Ovary (tissue), 9 donors: ENCODE results near the gene TOP3B. TPM values are rescaled to one million over a fixed set of nuclear protein-coding genes. Genes with fewer than 3 reads are reported as not detected.

Experiments used
- DNase-seq, 5 donors: peaks; one replicate each; pipeline ENCODE4 v3.0.0-alpha.2; 2019 to 2020
- H3K27ac ChIP-seq, 2 donors: fragments of 200-600 bp; one replicate each; pipeline versions ENCODE4 v1.5.1 to v1.8.0; 2019 to 2022
- H3K27me3 ChIP-seq: fragments of 200-600 bp; one replicate; pipeline ENCODE4 v1.8.0; 2022
- H3K36me3 ChIP-seq: fragments of 200-600 bp; sonication (generic); one replicate; pipeline ENCODE4 v1.5.1; 2019
- H3K4me1 ChIP-seq: one replicate; pipeline ENCODE4 v1.8.1; 2013; ENCODE audit warnings: mild to moderate bottlenecking, moderate library complexity; ENCODE audit not compliant: insufficient read depth
- H3K4me3 ChIP-seq: fragments of 200-600 bp; sonication (generic); one replicate; pipeline ENCODE4 v1.5.1; 2017
- H3K9me3 ChIP-seq, 2 donors: fragments of 200-600 bp in 1 of 2; sonication (generic) in 1 of 2; one replicate each; pipeline versions ENCODE4 v1.5.1 to v1.8.1; 2013 to 2019; ENCODE audit warnings: mild to moderate bottlenecking in 1 of 2, moderate library complexity in 1 of 2
- CTCF ChIP-seq, 3 donors: fragments of 450-650 bp in 2 of 3; fragments of 200-600 bp in 1 of 3; IDR thresholded peaks; one replicate each; pipeline versions ENCODE4 v1.5.1 to v1.8.0; 2016 to 2022; ENCODE audit warnings: antibody characterized with exemption in 3 of 3, mild to moderate bottlenecking in 1 of 3
- EP300 ChIP-seq: sonication (generic); formaldehyde crosslinking; IDR thresholded peaks from one replicate; pipeline ENCODE4 v1.6.1; 2017; ENCODE audit warnings: antibody characterized with exemption
- POLR2A ChIP-seq: fragments of 450-650 bp; IDR thresholded peaks from one replicate; pipeline ENCODE4 v1.6.1; 2017; ENCODE audit warnings: antibody characterized with exemption, mild to moderate bottlenecking, moderate library complexity
- WGBS, 3 donors: extraction: QIAGEN DNeasy Blood & Tissue Kit in 1 of 3; methylation state at CpG; one replicate each; pipeline versions ENCODE4 v1.1.5 to v1.1.7; 2013 to 2017; 5-methylcytosine and 5-hydroxymethylcytosine counted together
- intact Hi-C, 4 donors: fragments of 100-400 bp; cut with DNase I; formaldehyde crosslinking; loops; one replicate each; pipeline versions ENCODE4 v1.11.0 to v1.15.1; 2022 to 2023
- polyA plus RNA-seq, 2 donors: library from polyadenylated mRNA; stranded (reverse); fragments of 200-250 nt in 1 of 2; fragments of 350-450 nt in 1 of 2; fragmentation: Illumina TruSeq in 1 of 2; extraction: RNeasy Lipid Tissue Mini Kit (QIAGEN cat#74804) in 1 of 2; gene quantifications; one replicate each; pipeline ENCODE4 v1.2.3, GENCODE V29; 2013 to 2014
- total RNA-seq, 7 donors: library from RNA; depleted of rRNA in 2 of 7; stranded (reverse); fragments of >200 nt in 2 of 7; fragmentation: NEBNext Ultra II Directional in 3 of 7; extraction: Animal tissue kit (Norgen Biotek cat#: 25700) in 3 of 7; gene quantifications; one replicate each; pipeline versions ENCODE4 v1.1.0 to v1.2.4, GENCODE V29; 2016 to 2023
- donor health status: DM: no; HTN: no; CAD: no; lungs with moderate emphysema.
- donor health status: DM: no; HTN: no; CAD: no.
- donor health status: Bipolar disorder and iron deficiency.
- donor health status: DM: yes; HTN: yes; CAD: no.
- donor health status: DM: no; HTN: no; CAD: no.
- donor health status: DM: yes; HTN: yes; CAD: no.

The TOP3B gene
- total and polyA plus RNA-seq, 9 donors: 9.1 to 31.5 (median 24.1) TPM

DNA sequence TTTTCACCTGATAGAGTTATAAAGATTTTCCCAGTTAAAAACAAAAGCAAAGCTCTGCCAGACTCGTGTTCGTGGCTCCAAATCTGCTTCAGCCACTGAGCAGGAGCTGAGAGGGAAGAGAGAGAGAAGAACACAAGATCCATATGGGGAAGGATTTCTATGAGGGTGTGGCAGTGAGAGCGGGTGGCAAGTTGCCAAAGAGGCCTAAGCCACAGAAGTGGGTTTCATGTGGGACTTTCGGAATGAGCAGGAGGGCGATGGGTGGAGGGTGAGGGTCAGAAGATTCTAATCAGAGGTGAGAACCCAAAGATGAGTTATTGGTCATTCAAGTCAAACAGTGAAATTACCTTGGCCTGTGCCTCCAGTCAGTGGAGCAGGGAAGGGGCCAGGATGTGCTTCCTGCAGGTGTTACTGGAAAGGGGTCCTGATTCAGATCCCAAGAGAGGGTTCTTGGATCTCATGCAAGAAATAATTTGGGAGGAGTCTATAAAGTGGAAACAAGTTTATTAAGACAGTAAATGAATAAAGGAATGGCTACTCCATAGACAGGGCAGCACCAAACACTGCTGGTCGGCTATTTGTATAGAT, 40.5 kb upstream of the TOP3B start:
- no peak overlapping the region for H3K4me3 ChIP-seq
- WGBS, 3 donors: 71 to 73% (median 72%) methylated on average over 6 of the region's 6 CpGs
- intact Hi-C loops: no loop called here
- TF ChIP-seq EP300 (no peak), POLR2A (no peak), CTCF (IDR thresholded peaks at IDR 0.05) (no peak)
- H3K9me3 ChIP-seq: no peaks in the 10 kb centered on the region
- no peak for DNase-seq
- no peaks in the 10 kb centered on the region for H3K4me1 ChIP-seq
- H3K27ac ChIP-seq: no peak overlapping the region
- no peaks in the 10 kb centered on the region for H3K36me3 ChIP-seq
- H3K27me3 ChIP-seq: no peaks in the 10 kb centered on the region

GRCh38 chr22:22022255-22022840, 39.8 kb upstream of the TOP3B start:
- Histone ChIP-seq H3K4me1 (no peaks in the 10 kb centered on the region), H3K36me3 (no peaks in the 10 kb centered on the region), H3K27ac (no peak overlapping the region), H3K9me3 (no peaks in the 10 kb centered on the region), H3K4me3 (no peak overlapping the region), H3K27me3 (no peaks in the 10 kb centered on the region)
- no peak for DNase-seq
- intact Hi-C loops: no loop called here
- WGBS, 3 donors: 55 to 60% (median 59%) methylated on average over 5 of the region's 5 CpGs
- no peak for TF ChIP-seq EP300
- TF ChIP-seq CTCF (IDR thresholded peaks at IDR 0.05): no peak
- TF ChIP-seq POLR2A: no peak

DNA sequence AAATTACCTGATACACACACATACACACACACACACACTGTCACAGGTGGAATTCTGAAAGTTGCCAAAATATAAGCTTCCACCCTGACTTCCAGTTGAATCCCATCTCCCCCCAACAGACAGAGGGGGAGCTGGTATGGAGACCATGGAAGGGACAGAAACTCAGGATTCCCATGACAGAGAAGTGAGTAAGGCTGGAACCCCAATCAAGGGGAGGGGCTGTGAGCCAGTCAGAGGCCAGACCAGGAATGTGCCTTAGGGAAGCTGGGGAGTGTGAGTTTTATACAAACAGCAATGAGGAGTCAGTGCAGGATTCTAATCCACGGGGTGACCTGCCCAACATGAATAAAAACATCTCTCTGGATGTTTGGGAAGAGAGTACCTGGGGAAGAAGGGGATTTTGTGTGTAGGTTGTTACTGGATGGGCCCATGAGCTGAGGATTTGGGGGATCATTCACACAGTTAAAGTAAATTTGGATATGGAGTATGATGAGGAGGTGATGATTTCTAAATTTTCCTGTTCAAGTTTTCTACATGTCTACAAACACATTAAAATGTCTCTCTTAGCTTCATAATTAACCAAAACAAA, 38.7 kb upstream of the TOP3B start:
- H3K4me3 ChIP-seq: no peak overlapping the region
- no peaks in the 10 kb centered on the region for H3K27me3 ChIP-seq
- H3K4me1 ChIP-seq: no peaks in the 10 kb centered on the region
- intact Hi-C loops: no loop called here
- H3K9me3 ChIP-seq: no peaks in the 10 kb centered on the region
- no peak for TF ChIP-seq EP300
- TF ChIP-seq POLR2A: no peak
- no peak for TF ChIP-seq CTCF (IDR thresholded peaks at IDR 0.05)
- DNase-seq: no peak
- no peak overlapping the region for H3K27ac ChIP-seq
- H3K36me3 ChIP-seq: no peaks in the 10 kb centered on the region
- WGBS, 3 donors: 43 to 64% (median 57%) methylated on average over 1 of the region's 1 CpG

DNA sequence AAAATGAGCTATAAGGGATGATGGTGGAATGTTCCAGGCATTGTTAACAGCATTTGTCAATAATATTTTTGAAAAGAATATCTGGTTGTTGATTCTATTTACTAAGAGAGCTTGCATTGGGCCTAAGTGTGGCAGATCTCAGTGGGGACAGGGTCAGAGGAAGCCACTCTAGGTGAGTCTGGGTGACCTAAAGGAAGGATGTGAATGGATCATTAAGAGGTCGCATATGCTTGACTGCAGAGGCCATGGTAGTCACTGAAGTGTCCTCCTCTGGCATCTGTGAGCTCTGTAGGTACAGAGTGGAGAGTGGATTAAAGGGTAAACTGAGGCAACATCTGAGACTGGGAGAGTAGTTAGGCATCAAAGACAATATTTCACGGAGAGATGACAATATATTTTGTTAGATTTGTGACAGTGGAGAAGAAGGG, 37.9 kb upstream of the TOP3B start:
- intact Hi-C loops: no loop called here
- Histone ChIP-seq H3K27ac (no peak overlapping the region), H3K4me1 (no peaks in the 10 kb centered on the region), H3K9me3 (no peaks in the 10 kb centered on the region), H3K36me3 (no peaks in the 10 kb centered on the region), H3K27me3 (no peaks in the 10 kb centered on the region), H3K4me3 (no peak overlapping the region)
- no peak for TF ChIP-seq CTCF (IDR thresholded peaks at IDR 0.05)
- no peak for TF ChIP-seq EP300
- no peak for TF ChIP-seq POLR2A
- no peak for DNase-seq
- 83 to 88% (median 87%) methylated on average over 2 of the region's 2 CpGs for WGBS, 3 donors
